Glutamatergic neuron (in vitro differentiated cells): ENCODE measurements around the gene PCP4L1. TPM values are rescaled to one million over a fixed set of nuclear protein-coding genes. Genes with fewer than 3 reads are reported as not detected.
"Not testable (repeated sequence)": the region's sequence is repeated elsewhere in the genome, so short reads cannot be mapped to it uniquely, and the experiment has no call there.

Experiments used
- DNase-seq: peaks from one replicate; pipeline ENCODE4 v3.0.0; 2022
- H3K27ac Mint-ChIP-seq: one replicate; pipeline ENCODE4 v1.8.0; 2020; ENCODE audit warnings: mild to moderate bottlenecking, mixed read lengths, inconsistent platforms; ENCODE audit not compliant: unreplicated experiment
- H3K27me3 Mint-ChIP-seq: one replicate; pipeline ENCODE4 v1.8.0; 2020; ENCODE audit warnings: mild to moderate bottlenecking, moderate library complexity, mixed read lengths, inconsistent platforms; ENCODE audit not compliant: unreplicated experiment
- H3K36me3 Mint-ChIP-seq: one replicate; pipeline ENCODE4 v1.8.0; 2020; ENCODE audit warnings: mild to moderate bottlenecking, mixed read lengths, inconsistent platforms; ENCODE audit not compliant: unreplicated experiment
- H3K4me1 Mint-ChIP-seq: one replicate; pipeline ENCODE4 v1.8.0; 2020; ENCODE audit warnings: mild to moderate bottlenecking, low read depth, mixed read lengths, inconsistent platforms; ENCODE audit not compliant: unreplicated experiment
- H3K4me3 Mint-ChIP-seq: one replicate; pipeline ENCODE4 v1.8.0; 2020; ENCODE audit warnings: mild to moderate bottlenecking, mixed read lengths, inconsistent platforms; ENCODE audit not compliant: unreplicated experiment
- H3K9me3 Mint-ChIP-seq: one replicate; pipeline ENCODE4 v1.8.0; 2020; ENCODE audit warnings: mild to moderate bottlenecking, moderate library complexity, mixed read lengths, inconsistent platforms; ENCODE audit not compliant: unreplicated experiment
- total RNA-seq: library from RNA; stranded (reverse); fragmentation: NEBNext Ultra II Directional; extraction: Animal tissue kit (Norgen Biotek cat#: 25700); gene quantifications from one replicate; pipeline ENCODE4 v1.2.1, GENCODE V29; 2021; ENCODE audit not compliant: unreplicated experiment
- TF ChIP-seq, protein P1 (sequence below): fragments of 200-600 bp; sonication (generic); IDR thresholded peaks from one replicate; pipeline ENCODE4 v1.5.0; 2021; ENCODE audit not compliant: partially characterized antibody, unreplicated experiment

Gene PCP4L1
- total RNA-seq, 1 donor from 2014 or later: 1.1 TPM

DNA sequence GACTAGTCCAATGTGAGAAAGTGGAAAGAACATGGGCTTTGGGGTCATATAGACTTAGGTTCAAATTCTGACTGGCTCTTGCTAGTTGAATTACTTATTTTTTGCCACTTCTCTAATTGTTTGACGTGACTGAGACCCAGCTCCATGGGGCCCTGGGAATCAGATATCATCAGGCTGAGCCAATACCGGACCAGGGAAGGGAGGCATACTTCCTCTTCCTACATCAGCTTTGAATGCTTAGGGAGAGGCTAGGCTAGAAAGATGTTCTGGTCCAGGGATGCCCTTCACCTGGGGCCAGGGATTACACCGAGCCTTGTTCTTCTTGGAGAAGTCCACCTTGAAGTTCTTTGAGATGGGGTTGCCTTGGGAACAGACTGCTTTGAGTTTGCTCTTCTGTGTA lies 16.9 kb upstream of the PCP4L1 start:
- H3K4me1 Mint-ChIP-seq: no peaks in the 10 kb centered on the region
- DNase-seq: no peak
- no peak overlapping the region for H3K4me3 Mint-ChIP-seq
- TF ChIP-seq, protein P1, sequence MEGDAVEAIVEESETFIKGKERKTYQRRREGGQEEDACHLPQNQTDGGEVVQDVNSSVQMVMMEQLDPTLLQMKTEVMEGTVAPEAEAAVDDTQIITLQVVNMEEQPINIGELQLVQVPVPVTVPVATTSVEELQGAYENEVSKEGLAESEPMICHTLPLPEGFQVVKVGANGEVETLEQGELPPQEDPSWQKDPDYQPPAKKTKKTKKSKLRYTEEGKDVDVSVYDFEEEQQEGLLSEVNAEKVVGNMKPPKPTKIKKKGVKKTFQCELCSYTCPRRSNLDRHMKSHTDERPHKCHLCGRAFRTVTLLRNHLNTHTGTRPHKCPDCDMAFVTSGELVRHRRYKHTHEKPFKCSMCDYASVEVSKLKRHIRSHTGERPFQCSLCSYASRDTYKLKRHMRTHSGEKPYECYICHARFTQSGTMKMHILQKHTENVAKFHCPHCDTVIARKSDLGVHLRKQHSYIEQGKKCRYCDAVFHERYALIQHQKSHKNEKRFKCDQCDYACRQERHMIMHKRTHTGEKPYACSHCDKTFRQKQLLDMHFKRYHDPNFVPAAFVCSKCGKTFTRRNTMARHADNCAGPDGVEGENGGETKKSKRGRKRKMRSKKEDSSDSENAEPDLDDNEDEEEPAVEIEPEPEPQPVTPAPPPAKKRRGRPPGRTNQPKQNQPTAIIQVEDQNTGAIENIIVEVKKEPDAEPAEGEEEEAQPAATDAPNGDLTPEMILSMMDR: no peak
- peaks cover 5% of the 10 kb centered on the region for H3K27me3 Mint-ChIP-seq
- H3K9me3 Mint-ChIP-seq: peaks cover 1% of the 10 kb centered on the region
- H3K36me3 Mint-ChIP-seq: no peaks in the 10 kb centered on the region
- H3K27ac Mint-ChIP-seq: no peak overlapping the region

- Mint-ChIP-seq H3K4me3 (no peak overlapping the region), H3K36me3 (no peaks in the 10 kb centered on the region), H3K27me3 (peaks cover 8% of the 10 kb centered on the region), H3K9me3 (peaks cover 1% of the 10 kb centered on the region), H3K4me1 (no peaks in the 10 kb centered on the region), H3K27ac (no peak overlapping the region)
- DNase-seq: no peak
- TF ChIP-seq, protein P1: no peak
These were observed 16.2 kb upstream of the PCP4L1 start for GRCh38 chr1:161242313-161242712.

DNA sequence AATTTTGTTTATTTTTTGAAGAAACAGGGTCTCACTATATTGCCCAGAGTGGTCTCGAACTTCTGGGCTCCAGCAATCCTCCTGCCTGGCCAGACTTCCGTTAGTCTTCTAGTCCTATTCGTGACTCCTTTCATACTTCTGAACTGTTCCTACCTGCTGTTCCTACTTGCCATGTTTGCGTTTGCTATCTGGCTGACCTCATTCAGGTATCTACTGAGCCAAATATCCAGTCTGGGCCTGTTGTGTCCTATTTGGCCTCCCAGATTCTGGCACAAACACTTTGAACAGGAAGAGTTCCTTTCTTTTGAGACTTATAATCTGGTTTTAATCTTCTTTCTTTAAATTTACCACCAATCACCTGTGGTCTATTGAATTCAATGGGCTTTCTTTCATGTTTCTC lies 13.7 kb upstream of the PCP4L1 start:
- no peak overlapping the region for H3K4me3 Mint-ChIP-seq
- TF ChIP-seq, protein P1: no peak
- peaks cover 1% of the 10 kb centered on the region for H3K9me3 Mint-ChIP-seq
- DNase-seq: no peak
- no peaks in the 10 kb centered on the region for H3K36me3 Mint-ChIP-seq
- no peaks in the 10 kb centered on the region for H3K4me1 Mint-ChIP-seq
- peaks cover 7% of the 10 kb centered on the region for H3K27me3 Mint-ChIP-seq
- H3K27ac Mint-ChIP-seq: no peak overlapping the region

GRCh38 chr1:161250100-161250499 lies 8.4 kb upstream of the PCP4L1 start:
- not testable (repeated sequence) for H3K4me3 Mint-ChIP-seq, H3K9me3 Mint-ChIP-seq, H3K4me1 Mint-ChIP-seq, H3K36me3 Mint-ChIP-seq, H3K27me3 Mint-ChIP-seq, DNase-seq, H3K27ac Mint-ChIP-seq

GRCh38 chr1:161250829-161251228 lies 7.7 kb upstream of the PCP4L1 start:
- H3K4me3 Mint-ChIP-seq: no peak overlapping the region
- peaks cover 2% of the 10 kb centered on the region for H3K9me3 Mint-ChIP-seq
- H3K4me1 Mint-ChIP-seq: no peaks in the 10 kb centered on the region
- TF ChIP-seq, protein P1: no peak
- peaks cover 5% of the 10 kb centered on the region for H3K27me3 Mint-ChIP-seq
- DNase-seq: no peak
- no peaks in the 10 kb centered on the region for H3K36me3 Mint-ChIP-seq
- no peak overlapping the region for H3K27ac Mint-ChIP-seq

DNA sequence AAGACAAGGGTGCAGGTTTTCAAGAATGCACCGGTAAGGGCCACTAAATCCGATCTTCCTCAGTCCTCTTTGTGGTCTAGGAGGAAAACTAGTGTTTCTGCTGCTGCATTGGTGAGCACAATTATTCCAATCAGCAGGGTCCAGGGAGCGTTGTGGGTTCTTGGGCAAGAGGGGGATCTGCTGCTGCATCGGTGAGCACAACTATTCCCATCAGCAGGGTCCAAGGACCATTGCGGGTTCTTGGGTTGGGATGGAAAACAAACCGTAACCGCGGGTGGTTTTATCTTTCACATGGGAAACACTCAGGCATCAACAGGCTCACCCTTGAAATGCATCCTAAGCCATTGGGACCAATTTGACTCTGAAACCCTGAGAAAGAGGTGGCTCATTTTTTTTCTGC lies 7.0 kb upstream of the PCP4L1 start:
- Mint-ChIP-seq H3K4me3 (no peak overlapping the region), H3K4me1 (no peaks in the 10 kb centered on the region), H3K27me3 (peaks cover 5% of the 10 kb centered on the region), H3K9me3 (peaks cover 2% of the 10 kb centered on the region), H3K36me3 (peaks cover 3% of the 10 kb centered on the region), H3K27ac (no peak overlapping the region)
- TF ChIP-seq, protein P1: no peak
- no peak for DNase-seq

- H3K4me3 Mint-ChIP-seq, H3K4me1 Mint-ChIP-seq, DNase-seq, H3K27ac Mint-ChIP-seq: not testable (repeated sequence)
- H3K36me3 Mint-ChIP-seq: peaks cover 21% of the 10 kb centered on the region
- peaks cover 16% of the 10 kb centered on the region for H3K27me3 Mint-ChIP-seq
- peaks cover 11% of the 10 kb centered on the region for H3K9me3 Mint-ChIP-seq
These were observed 3.2 kb upstream of the PCP4L1 start for GRCh38 chr1:161255302-161255701.

DNA sequence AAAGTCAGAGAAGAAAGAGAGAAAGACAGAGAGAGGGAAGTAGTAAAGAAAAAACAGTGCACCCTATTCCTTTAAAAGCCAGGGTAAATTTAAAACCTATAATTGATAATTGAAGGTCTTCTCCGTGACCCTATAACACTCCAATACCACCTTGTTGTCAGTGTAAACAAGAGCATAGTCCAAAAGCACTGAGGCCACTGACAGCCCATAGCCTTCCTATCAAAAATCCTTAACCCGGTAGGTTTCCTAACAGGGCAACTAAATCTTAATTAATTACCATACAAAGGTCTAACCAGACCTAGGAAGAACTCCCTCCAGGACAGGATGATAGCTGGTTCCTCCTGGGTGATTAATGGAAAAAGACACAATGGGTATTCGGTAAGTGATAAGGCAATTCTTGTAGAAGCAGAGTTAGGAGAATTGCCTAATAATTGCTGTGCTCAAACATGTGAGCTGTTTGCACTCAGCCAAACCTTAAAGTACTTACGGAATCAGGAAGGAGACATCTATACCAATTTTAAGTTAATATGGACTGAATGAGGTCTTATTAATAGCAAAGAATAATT lies 2.5 kb upstream of the PCP4L1 start:
- H3K36me3 Mint-ChIP-seq: peaks cover 21% of the 10 kb centered on the region
- DNase-seq, H3K27ac Mint-ChIP-seq, H3K4me3 Mint-ChIP-seq: not testable (repeated sequence)
- H3K4me1 Mint-ChIP-seq: peaks cover 14% of the 10 kb centered on the region
- H3K27me3 Mint-ChIP-seq: peaks cover 19% of the 10 kb centered on the region
- H3K9me3 Mint-ChIP-seq: peaks cover 13% of the 10 kb centered on the region
